Measurements from ENCODE around the gene PKD2L2.

DNA sequence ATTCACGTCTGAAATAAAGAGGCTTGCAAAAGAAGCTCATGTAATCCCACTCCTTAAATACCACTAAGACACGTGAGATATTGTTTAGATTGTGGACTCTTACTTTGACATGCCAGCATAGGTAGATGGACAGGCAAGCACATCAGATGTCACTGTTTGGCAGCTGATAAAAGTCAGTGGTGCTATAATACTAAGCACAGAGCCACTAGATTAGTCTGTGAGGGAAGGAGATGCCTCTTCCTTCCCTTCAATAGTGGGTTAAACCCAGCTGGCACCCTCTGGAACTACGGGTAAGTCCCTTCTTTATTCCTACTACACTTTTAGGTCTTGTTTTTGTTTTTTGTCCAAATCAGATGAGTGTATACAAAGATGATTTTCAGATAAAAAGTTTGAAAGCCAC is 21.6 kb upstream of the PKD2L2 start, which contains the start of gene MYOT:
- TF ChIP-seq, protein P1, sequence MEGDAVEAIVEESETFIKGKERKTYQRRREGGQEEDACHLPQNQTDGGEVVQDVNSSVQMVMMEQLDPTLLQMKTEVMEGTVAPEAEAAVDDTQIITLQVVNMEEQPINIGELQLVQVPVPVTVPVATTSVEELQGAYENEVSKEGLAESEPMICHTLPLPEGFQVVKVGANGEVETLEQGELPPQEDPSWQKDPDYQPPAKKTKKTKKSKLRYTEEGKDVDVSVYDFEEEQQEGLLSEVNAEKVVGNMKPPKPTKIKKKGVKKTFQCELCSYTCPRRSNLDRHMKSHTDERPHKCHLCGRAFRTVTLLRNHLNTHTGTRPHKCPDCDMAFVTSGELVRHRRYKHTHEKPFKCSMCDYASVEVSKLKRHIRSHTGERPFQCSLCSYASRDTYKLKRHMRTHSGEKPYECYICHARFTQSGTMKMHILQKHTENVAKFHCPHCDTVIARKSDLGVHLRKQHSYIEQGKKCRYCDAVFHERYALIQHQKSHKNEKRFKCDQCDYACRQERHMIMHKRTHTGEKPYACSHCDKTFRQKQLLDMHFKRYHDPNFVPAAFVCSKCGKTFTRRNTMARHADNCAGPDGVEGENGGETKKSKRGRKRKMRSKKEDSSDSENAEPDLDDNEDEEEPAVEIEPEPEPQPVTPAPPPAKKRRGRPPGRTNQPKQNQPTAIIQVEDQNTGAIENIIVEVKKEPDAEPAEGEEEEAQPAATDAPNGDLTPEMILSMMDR (IDR thresholded peaks at IDR 0.05; ENCODE audit: insufficient read depth, low read length, poor library complexity, severe bottlenecking): no peak
- TF ChIP-seq EZH2phosphoT487 (conservative IDR thresholded peaks at IDR 0.05; ENCODE audit: low read length): no peak
